GM18520 (cell line): ENCODE data around the gene TOPBP1.
"Not testable (repeated sequence)": the region's sequence is repeated elsewhere in the genome, so short reads cannot be mapped to it uniquely, and the experiment has no call there.

Source experiments
- ATAC-seq: cut with Tn5 transposase; IDR thresholded peaks from one replicate; pipeline ENCODE4 v1.9.1; 2021; ENCODE audit not compliant: unreplicated experiment

TOPBP1 gene

GRCh38 chr3:133674290-133674919 is 12.7 kb upstream of the TOPBP1 start:
- ATAC-seq, result no peak

DNA sequence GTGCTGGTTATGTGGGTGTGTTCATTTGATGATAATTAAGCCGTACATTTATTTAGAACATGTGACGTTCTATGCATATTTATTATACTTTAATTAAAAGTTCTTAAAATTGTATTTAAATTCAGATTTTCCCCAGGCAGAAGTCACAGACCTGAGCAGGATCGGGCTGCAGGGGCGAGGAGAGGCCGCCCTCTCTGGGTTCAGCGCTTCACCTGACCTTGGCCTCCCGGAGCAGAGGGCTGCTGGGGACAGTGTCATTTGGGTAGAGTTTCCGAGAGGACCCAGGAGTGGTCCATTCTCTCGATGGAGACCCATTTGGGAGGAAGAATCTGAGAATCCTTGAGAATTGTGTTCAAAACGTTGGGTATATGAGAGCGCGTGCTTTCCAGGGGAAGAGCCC is 12.0 kb upstream of the TOPBP1 start:
- no peak for ATAC-seq

GRCh38 chr3:133672461-133672860 is 10.7 kb upstream of the TOPBP1 start:
- no peak for ATAC-seq

DNA sequence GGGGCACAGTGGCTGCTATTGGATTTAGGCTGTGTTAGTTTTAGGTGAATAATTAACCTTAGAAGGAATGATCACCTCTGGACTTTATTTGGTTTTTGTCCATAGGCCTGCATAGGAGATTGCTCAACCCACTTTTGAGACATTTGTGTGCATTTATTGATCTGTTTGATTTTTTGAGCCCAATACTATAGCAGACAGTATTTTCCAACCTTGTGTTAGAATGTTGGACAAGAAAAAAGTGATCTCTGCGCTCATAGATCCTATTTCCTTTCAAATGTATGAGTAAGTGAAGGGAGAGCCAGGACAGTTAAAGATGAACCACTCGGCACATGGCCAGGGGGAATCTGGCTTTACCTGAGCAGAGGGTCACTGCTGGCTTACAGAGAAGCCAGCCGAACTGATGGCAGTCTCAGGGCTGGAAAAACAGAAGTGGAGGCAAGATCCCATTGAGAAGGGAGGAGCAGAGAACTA is 8.8 kb upstream of the TOPBP1 start:
- ATAC-seq, result no peak

GRCh38 chr3:133669949-133670524 is 8.3 kb upstream of the TOPBP1 start:
- no peak for ATAC-seq

- no peak for ATAC-seq
These were observed 5.4 kb upstream of the TOPBP1 start for GRCh38 chr3:133667118-133667517.

DNA sequence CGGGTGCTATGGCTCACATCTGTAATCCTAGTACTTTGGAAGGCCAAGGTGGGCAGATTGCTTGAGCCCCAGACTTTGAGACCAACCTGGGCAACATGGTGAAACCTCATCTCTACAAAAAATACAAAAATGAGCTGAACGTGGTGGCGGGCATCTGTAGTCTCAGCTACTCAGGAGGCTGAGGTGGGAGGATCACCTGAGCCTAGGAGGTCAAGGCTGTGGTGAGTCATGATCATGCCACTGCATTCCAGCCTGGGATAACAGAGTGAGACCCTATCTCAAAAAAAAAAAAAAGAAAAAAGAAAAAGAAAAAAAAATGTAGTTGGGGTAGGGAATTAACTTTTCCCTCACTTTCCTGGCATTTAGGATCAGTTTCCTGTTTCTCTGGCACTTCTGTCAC is 3.4 kb upstream of the TOPBP1 start:
- ATAC-seq, result not testable (repeated sequence)

- ATAC-seq, result no peak
These were observed 2.0 kb upstream of the TOPBP1 start for GRCh38 chr3:133663569-133664313.

DNA sequence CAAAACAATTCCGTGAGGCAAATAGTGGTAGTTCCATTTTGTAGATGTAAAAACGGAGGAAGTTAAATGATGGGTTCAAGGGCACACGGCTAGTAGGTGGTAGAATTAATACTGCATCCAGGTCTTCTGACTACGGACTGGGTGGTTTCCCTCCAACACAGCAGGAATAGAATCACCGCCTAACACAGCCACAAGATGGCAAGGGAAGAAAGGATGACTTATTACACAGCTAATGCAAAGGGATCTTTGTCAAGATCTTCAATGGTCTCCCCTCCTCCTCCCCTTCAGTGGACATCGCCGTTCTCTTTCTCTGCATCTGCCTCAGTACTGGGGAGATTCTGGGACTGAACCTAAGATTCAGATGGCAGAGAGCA is 524 bp upstream of the TOPBP1 start:
- ATAC-seq, result peak; percentile 24

DNA sequence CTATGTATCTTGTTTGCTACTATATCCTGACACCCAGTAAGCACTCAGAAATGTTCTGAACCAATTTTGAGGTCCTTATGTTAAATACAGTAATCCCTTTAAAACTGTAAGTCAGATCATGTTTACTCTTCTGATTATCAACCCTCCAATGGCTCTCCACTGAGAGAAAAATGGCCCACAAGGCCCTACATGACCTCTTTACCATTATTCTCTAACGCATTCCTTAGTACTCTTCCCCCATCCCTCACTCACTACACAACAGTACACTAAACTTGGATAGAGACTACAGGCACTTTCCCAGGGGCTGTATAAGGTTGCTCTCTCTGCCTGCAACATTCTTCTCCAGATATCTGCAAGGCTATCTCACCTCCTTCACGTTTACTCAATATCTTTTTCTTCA is 1.9 kb downstream of the TOPBP1 start:
- ATAC-seq, result no peak

GRCh38 chr3:133655731-133656515 is 5.8 kb downstream of the TOPBP1 start:
- ATAC-seq, result no peak

DNA sequence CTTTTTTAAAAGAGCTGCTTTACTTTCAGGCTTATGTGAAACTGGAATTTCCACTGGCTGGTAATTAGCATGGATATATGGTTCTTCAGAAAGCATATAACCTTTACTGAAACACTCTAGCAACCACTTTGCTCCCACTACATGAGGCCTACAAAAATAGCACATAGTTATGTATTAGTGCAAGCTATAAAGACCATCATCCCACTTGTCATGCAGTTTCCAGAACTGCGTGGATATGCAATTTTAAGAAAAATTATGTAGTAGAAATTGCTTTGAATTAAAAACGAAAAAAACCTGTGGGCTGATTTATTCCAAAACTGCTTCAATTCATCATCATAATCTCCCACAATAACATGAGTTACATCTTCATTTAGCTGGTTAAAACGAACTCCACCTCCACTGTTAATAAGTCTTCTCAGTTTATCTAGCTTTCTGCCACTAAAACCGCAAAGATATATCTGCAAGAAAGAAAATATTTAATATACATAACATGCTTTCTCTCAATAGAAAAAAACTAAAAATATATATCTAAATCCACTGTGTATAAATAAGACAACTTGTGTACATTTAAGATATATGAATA is 12.2 kb downstream of the TOPBP1 start:
- no peak for ATAC-seq

GRCh38 chr3:133644768-133645167 is 17.0 kb downstream of the TOPBP1 start:
- ATAC-seq, result no peak

- no peak for ATAC-seq
These were observed 18.1 kb downstream of the TOPBP1 start for GRCh38 chr3:133643611-133644010.

GRCh38 chr3:133641254-133641653 is 20.5 kb downstream of the TOPBP1 start:
- ATAC-seq, result no peak

DNA sequence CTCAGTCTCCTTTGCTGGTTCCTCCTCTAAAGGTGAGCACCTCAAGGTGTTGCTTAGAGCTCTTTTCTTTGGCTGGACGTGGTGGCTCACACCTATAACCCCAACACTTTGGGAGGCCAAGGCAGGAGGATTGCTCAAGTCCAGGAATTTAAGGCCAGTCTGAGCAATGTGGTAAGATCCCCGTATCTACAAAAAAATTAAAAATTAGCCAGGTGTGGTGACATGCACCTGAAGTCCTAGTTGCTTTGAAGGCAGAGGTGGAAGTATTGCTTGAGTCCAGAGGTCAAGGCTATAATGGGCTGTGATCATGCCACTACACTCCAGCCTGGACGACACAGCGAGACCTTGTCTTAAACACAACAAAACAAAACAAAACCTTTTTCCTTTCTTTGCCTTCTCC is 28.3 kb downstream of the TOPBP1 start:
- ATAC-seq, result no peak

GRCh38 chr3:133629146-133629545 is 32.6 kb downstream of the TOPBP1 start:
- ATAC-seq, result no peak

DNA sequence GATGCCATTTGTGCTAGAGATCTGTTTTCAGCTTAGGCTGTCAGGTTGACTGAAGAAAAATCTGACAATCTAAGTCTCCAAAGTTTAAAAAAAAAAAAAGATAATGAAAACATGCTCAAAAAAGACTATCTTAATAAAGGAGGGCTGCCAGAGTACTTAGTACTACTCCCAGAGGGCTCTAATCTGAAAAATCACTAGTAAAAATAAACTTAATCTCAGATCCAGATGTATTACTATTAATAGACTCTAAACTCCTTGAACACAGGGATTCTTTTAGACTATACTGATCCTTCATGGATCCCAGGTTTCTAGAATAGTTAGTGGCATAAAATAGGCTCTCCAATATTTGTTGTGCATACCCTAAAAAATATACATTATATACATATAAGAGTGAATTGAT is 34.0 kb downstream of the TOPBP1 start:
- no peak for ATAC-seq

DNA sequence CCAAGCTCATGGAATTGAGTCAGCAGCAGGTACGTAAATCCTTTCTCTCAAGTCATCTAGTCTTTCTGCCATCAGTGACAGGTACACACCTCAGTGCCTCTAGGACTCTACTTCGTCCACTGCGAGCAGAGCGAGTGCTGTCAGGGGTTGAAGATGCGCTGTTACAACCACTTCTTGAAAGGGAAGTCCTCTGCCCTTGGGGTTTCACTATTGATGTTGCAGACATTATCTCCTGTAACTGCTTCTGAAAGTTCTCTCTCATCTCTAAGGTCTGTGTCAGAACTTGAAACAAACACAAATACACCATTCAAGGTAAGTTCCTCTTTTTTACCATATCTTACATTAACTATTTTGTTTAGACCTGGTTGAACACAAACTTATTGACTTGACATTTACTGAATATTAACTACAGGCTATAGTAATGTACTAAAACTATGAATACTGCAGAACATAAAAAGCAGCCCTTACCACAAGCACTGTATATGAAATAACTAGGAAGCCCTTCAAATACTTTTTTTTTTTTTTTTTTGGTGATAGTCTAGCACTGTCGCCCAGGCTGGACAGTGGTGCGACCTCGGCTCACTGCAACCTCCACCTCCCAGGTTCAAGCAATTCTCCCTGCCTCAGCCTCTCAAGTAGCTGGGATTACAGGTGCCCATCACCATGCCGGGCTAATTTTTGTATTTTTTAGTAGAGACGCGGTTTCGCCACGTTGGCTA is 41.5 kb downstream of the TOPBP1 start:
- ATAC-seq, result peak; percentile 98

DNA sequence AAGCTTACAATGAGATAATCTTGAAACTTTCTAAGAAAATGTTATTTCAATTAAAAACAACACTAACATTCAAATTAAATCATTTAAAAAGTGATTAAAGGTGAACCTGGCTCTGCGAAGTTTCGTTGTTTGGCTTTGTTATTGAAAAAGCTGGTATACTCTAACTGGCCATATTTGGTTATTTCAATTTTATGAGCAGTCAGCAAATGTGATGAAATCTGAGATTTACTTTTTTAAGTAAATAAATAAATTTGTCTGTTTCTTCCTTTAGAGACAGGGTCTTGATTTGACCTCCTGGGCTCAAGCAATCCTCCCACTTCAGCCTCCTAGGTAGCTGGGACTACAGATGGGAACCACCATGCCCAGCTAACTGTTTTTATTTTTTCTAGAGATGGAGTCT is 50.2 kb downstream of the TOPBP1 start:
- ATAC-seq, result no peak

DNA sequence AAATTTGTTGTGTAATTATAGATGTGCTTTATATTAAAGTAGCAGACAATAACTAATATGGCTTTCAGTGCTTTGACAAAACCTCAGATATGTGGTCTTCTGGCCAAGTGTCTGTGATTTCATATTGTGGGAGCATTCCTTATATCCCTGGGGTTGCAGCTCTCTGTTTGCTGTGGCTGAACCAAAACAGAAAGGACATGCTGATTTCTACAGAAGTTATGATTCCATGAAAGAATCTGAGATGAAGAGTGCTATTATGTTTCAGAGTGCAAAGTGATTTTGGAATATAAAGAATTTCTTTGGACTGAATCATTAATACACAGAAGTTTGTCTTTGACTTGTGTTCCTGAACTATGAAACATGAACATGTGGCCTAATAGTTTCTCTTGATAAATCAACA is 51.7 kb downstream of the TOPBP1 start:
- no peak for ATAC-seq
